Measurements from ENCODE around the gene RBPJL. TPM values are rescaled to one million over a fixed set of nuclear protein-coding genes. Genes with fewer than 3 reads are reported as not detected.

Gene RBPJL
- total RNA-seq, 1 experiment from 2014 or later: not detected

DNA sequence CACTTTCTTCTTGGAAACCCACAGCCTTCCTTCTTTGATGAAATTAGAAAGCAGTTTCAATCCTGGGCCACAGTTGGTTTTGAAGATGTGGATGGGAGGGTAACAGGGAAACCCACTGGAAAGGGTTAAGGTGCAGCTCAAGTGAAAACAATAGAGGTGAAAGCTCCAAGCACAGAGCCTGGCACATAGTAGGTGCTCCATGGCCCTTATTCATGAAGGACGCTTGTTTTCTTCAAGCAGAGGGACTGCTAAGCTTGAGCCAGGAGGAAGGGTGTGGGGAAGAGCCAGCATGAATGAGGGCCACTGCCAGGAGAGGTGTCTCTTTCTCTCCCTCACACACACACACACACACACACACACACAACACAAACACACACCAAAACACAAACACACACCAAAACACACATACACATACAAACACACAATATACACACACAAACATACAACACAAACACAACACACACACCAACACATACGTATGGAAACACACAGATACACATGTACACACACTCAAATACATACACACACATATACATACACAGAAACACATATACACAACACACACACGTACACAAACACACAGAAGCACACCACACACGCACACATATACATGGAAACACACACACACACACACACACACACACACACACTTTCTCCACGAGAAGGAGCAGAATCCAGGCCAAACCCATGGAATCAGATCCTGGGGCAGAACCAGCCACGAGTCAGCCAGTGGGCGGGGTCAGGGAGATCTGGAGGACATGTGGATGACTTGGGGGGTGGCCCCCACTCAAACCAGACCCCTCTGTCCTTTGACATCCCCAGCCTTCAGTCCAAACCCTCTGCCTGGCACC, 23.7 kb upstream of the RBPJL start:
- Mint-ChIP-seq H3K9me3 (ENCODE audit: low read depth, unreplicated experiment) (no peaks in the 10 kb centered on the region), H3K36me3 (ENCODE audit: insufficient read depth, unreplicated experiment) (no peaks in the 10 kb centered on the region), H3K27ac (ENCODE audit: unreplicated experiment) (no peak overlapping the region), H3K4me1 (ENCODE audit: low read depth, unreplicated experiment) (no peaks in the 10 kb centered on the region), H3K4me3 (ENCODE audit: low read depth, unreplicated experiment) (no peak overlapping the region), H3K27me3 (ENCODE audit: unreplicated experiment) (peaks cover 60% of the 10 kb centered on the region)
- no TSS peak for BruUV-seq (replicated peaks)
- intact Hi-C loops (cut with micrococcal nuclease; ENCODE audit: unreplicated experiment): no loop called here
- CTCF ChIA-PET: interaction anchor here (1.3 to 2.0 kb wide), 3 partner anchors 8 to 11 kb away, joined by 3 to 7 read pairs (median 7); no protein-coding TSS in a partner anchor
- DNase-seq: no peak
- TF ChIP-seq, protein P1, sequence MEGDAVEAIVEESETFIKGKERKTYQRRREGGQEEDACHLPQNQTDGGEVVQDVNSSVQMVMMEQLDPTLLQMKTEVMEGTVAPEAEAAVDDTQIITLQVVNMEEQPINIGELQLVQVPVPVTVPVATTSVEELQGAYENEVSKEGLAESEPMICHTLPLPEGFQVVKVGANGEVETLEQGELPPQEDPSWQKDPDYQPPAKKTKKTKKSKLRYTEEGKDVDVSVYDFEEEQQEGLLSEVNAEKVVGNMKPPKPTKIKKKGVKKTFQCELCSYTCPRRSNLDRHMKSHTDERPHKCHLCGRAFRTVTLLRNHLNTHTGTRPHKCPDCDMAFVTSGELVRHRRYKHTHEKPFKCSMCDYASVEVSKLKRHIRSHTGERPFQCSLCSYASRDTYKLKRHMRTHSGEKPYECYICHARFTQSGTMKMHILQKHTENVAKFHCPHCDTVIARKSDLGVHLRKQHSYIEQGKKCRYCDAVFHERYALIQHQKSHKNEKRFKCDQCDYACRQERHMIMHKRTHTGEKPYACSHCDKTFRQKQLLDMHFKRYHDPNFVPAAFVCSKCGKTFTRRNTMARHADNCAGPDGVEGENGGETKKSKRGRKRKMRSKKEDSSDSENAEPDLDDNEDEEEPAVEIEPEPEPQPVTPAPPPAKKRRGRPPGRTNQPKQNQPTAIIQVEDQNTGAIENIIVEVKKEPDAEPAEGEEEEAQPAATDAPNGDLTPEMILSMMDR (IDR thresholded peaks at IDR 0.05; ENCODE audit: unreplicated experiment): no peak

DNA sequence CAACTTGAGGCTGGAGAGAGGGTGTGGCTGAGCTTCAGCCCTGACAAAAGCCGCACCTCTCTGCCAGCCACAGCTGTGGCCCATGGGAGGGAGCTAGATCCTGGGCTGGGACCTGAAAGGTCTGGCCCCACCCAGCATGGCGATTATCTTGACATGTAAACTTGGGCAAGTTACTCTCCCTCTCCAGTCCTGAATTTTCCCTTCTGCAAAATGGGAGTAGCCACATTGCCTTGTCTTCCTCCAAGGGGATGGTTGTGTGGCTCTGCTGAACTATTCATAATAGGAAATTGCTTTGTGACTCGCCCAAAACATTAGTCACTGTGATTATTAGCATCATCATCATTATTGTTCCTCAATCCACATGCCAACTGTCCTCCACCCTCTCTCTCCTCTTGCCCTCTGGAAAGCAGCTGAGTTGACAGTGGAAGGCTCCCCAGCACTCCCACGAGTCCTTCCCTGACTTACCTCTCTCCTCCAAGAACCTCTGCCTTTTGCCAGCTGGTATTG, 23.0 kb upstream of the RBPJL start:
- Mint-ChIP-seq H3K27me3 (ENCODE audit: unreplicated experiment) (peaks cover 60% of the 10 kb centered on the region), H3K27ac (ENCODE audit: unreplicated experiment) (no peak overlapping the region), H3K4me1 (ENCODE audit: low read depth, unreplicated experiment) (no peaks in the 10 kb centered on the region), H3K36me3 (ENCODE audit: insufficient read depth, unreplicated experiment) (no peaks in the 10 kb centered on the region), H3K4me3 (ENCODE audit: low read depth, unreplicated experiment) (no peak overlapping the region), H3K9me3 (ENCODE audit: low read depth, unreplicated experiment) (no peaks in the 10 kb centered on the region)
- TF ChIP-seq, protein P1 (IDR thresholded peaks at IDR 0.05; ENCODE audit: unreplicated experiment): no peak
- BruUV-seq (replicated peaks): no TSS peak
- CTCF ChIA-PET: interaction anchor here (1.0 to 1.6 kb wide), 3 partner anchors 10 to 568 kb away, joined by 3 to 7 read pairs (median 3); no protein-coding TSS in a partner anchor
- DNase-seq: no peak
- intact Hi-C loops (cut with micrococcal nuclease; ENCODE audit: unreplicated experiment): no loop called here

DNA sequence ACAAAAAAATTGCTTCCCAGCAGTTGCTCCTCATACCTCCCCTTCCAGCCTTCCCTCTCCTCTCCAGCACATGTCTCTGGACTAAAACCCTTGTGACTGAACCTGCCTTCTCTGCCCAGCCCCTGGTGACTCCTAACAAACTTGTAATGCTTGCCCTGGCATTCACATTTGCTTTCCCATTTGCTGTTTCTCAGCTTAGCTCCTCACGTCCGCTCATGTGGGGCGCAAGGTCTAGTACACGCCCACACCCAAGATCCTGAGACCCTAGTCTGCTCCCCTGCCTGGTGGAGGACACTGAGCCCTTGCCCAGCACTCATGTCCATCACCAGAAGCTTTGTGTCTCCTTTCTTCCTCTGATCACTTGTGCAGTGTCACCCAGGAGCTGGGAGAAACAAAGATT, 18.3 kb upstream of the RBPJL start:
- H3K4me1 Mint-ChIP-seq (ENCODE audit: low read depth, unreplicated experiment): peaks cover 17% of the 10 kb centered on the region

DNA sequence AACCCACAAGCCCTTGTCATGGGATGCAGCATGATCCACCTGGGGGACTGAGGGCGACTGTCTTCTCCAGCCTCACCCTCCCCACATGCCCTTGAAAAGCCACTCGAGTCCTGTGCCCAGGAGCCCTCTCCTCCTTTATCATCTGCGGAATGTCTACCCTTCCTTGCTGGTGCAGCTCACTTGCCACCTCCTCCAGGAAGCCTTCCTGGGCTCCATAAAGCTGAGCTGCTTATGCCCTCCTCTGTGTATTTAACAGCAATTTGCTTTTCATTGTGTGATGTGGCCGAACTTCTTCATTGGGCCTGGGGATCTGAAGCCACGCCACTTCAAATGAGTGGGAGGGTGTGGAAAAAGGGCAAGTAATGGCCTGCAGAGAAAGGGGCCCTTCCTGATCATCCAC, 17.8 kb upstream of the RBPJL start:
- TF ChIP-seq, protein P1 (IDR thresholded peaks at IDR 0.05; ENCODE audit: unreplicated experiment): no peak
- DNase-seq: no peak
- no peaks in the 10 kb centered on the region for H3K9me3 Mint-ChIP-seq (ENCODE audit: low read depth, unreplicated experiment)
- H3K27me3 Mint-ChIP-seq (ENCODE audit: unreplicated experiment): peaks cover 42% of the 10 kb centered on the region
- H3K36me3 Mint-ChIP-seq (ENCODE audit: insufficient read depth, unreplicated experiment): peaks cover 12% of the 10 kb centered on the region
- BruUV-seq (replicated peaks): no TSS peak
- H3K27ac Mint-ChIP-seq (ENCODE audit: unreplicated experiment): no peak overlapping the region
- intact Hi-C loops (cut with micrococcal nuclease; ENCODE audit: unreplicated experiment): no loop called here
- H3K4me3 Mint-ChIP-seq (ENCODE audit: low read depth, unreplicated experiment): no peak overlapping the region
- H3K4me1 Mint-ChIP-seq (ENCODE audit: low read depth, unreplicated experiment): peaks cover 17% of the 10 kb centered on the region
- CTCF ChIA-PET: interaction anchor here (2.2 kb wide), 1 partner anchor 245 kb away, joined by 5 read pairs; no protein-coding TSS in a partner anchor

More for the DNA sequence above, 18.3 kb upstream of the RBPJL start:
- TF ChIP-seq, protein P1 (IDR thresholded peaks at IDR 0.05; ENCODE audit: unreplicated experiment): no peak
- peaks cover 47% of the 10 kb centered on the region for H3K27me3 Mint-ChIP-seq (ENCODE audit: unreplicated experiment)
- BruUV-seq (replicated peaks): no TSS peak
- H3K27ac Mint-ChIP-seq (ENCODE audit: unreplicated experiment): no peak overlapping the region
- peaks cover 7% of the 10 kb centered on the region for H3K36me3 Mint-ChIP-seq (ENCODE audit: insufficient read depth, unreplicated experiment)
- no peak for DNase-seq
- intact Hi-C loops (cut with micrococcal nuclease; ENCODE audit: unreplicated experiment): no loop called here
- CTCF ChIA-PET: interaction anchor here (2.2 kb wide), 1 partner anchor 244 kb away, joined by 5 read pairs; no protein-coding TSS in a partner anchor
- H3K4me3 Mint-ChIP-seq (ENCODE audit: low read depth, unreplicated experiment): no peak overlapping the region
- no peaks in the 10 kb centered on the region for H3K9me3 Mint-ChIP-seq (ENCODE audit: low read depth, unreplicated experiment)
